BE2C (cell line): ENCODE results near the gene DCTD.

Source experiments
- DNase-seq: peaks from one replicate; pipeline ENCODE4 v3.0.0-alpha.2; 2020
- H3K27me3 ChIP-seq: fragments of 250-450 bp; sonication (Bioruptor Pico); 2 replicates; pipeline ENCODE4 v1.5.1; 2020; ENCODE audit warnings: mild to moderate bottlenecking
- H3K36me3 ChIP-seq: fragments of 250-450 bp; sonication (Bioruptor Pico); 2 replicates; pipeline ENCODE4 v1.5.1; 2020; ENCODE audit warnings: mild to moderate bottlenecking
- H3K4me1 ChIP-seq: fragments of 250-450 bp; sonication (Bioruptor Pico); 2 replicates; pipeline ENCODE4 v1.5.1; 2020
- H3K4me3 ChIP-seq: 2 replicates; pipeline ENCODE4 v1.5.1; 2011; ENCODE audit warnings: low read depth, low read length
- H3K9me3 ChIP-seq: fragments of 250-450 bp; sonication (Bioruptor Pico); 2 replicates; pipeline ENCODE4 v1.5.1; 2020
- CTCF ChIP-seq: IDR thresholded peaks from 2 replicates; pipeline ENCODE4 v1.5.1; 2012; ENCODE audit warnings: mild to moderate bottlenecking, low read depth, low read length

Gene DCTD

DNA sequence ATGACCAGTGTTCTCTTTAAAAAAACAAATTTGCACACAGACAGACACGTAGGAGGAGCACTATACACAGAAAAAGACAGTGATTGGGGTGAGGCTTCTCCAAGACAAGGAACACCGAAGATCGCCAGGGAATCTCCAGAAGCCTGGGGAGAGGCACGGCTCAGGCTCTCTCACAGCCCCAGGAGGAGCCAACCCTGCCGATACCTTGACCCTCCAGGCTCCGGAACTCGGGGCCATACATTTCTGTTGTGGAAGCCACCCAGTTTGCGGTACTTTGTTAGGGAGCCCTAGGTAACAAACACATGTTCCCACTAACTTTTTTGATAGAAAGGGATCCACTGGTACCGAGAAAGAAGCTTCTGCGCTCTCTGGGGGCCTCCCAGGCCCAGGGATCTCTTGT lies 55.8 kb downstream of the DCTD start:
- no peak for TF ChIP-seq CTCF
- no peak for DNase-seq
- no peaks in the 10 kb centered on the region for H3K4me1 ChIP-seq
- no peak overlapping the region for H3K4me3 ChIP-seq
- H3K36me3 ChIP-seq = no peaks in the 10 kb centered on the region
- H3K9me3 ChIP-seq = no peaks in the 10 kb centered on the region
- H3K27me3 ChIP-seq = no peaks in the 10 kb centered on the region

DNA sequence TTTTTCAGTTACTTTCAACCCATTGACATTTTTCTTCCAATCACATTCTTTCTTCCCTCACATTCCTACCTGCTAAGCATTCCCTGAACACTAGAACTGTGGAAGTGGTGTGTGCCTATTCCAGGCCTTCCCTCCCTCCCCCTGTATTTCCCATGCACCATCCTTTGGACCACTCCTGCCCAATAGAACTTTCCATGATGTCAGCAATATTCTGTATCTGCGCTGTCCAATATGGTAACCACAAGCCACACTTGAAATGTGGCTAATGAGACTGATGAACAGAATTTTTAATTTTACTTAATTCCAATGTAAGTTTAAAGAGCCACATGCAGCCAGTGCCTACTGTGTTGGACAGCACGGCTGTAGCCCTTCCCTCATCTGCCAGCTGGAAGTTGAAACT lies 57.5 kb downstream of the DCTD start:
- H3K9me3 ChIP-seq = no peaks in the 10 kb centered on the region
- no peaks in the 10 kb centered on the region for H3K27me3 ChIP-seq
- no peak for TF ChIP-seq CTCF
- no peak for DNase-seq
- H3K4me1 ChIP-seq = no peaks in the 10 kb centered on the region
- no peaks in the 10 kb centered on the region for H3K36me3 ChIP-seq
- no peak overlapping the region for H3K4me3 ChIP-seq

GRCh38 chr4:182858711-182859110 lies 58.5 kb downstream of the DCTD start:
- Histone ChIP-seq H3K36me3 (no peaks in the 10 kb centered on the region), H3K4me3 (no peak overlapping the region), H3K27me3 (no peaks in the 10 kb centered on the region), H3K9me3 (no peaks in the 10 kb centered on the region), H3K4me1 (no peaks in the 10 kb centered on the region)
- no peak for TF ChIP-seq CTCF
- no peak for DNase-seq

- TF ChIP-seq CTCF = no peak
- Histone ChIP-seq H3K9me3 (no peaks in the 10 kb centered on the region), H3K27me3 (no peaks in the 10 kb centered on the region), H3K36me3 (no peaks in the 10 kb centered on the region), H3K4me1 (no peaks in the 10 kb centered on the region), H3K4me3 (no peak overlapping the region)
- no peak for DNase-seq
Observed at GRCh38 chr4:182856862-182857261, 60.3 kb downstream of the DCTD start.

DNA sequence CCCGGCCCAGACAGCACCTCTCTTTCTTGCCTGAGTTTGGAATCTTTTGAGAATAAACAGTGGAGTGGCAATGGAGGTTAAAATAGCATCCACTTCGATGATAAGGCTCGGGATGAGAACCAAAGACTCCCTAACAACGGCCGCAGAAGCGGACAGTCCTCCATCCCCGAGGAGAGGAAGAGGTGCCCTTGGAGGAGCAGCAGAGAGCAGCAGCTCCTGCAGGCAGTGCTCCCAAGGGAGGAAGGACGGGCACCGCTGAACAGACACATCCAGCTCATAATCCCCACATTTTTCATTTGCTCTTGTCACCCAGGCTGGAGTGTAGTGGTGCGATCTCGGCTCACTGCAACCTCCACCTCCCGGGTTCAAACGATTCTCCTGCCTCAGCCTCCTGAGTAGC lies 61.3 kb downstream of the DCTD start:
- H3K27me3 ChIP-seq = no peaks in the 10 kb centered on the region
- no peaks in the 10 kb centered on the region for H3K36me3 ChIP-seq
- DNase-seq = no peak
- TF ChIP-seq CTCF = no peak
- H3K4me1 ChIP-seq = no peaks in the 10 kb centered on the region
- no peaks in the 10 kb centered on the region for H3K9me3 ChIP-seq
- H3K4me3 ChIP-seq = no peak overlapping the region

- no peaks in the 10 kb centered on the region for H3K9me3 ChIP-seq
- no peak overlapping the region for H3K4me3 ChIP-seq
- H3K36me3 ChIP-seq = no peaks in the 10 kb centered on the region
- DNase-seq = no peak
- H3K27me3 ChIP-seq = no peaks in the 10 kb centered on the region
- no peak for TF ChIP-seq CTCF
- H3K4me1 ChIP-seq = no peaks in the 10 kb centered on the region
Observed at GRCh38 chr4:182855312-182855711, 61.9 kb downstream of the DCTD start.
